HUDEP-2 (cell line): ENCODE results near the gene NEK6.

Experiments used
- DNase-seq, 76 experiments: peaks; one replicate each; lab custom pipeline; 2025; ENCODE audit not compliant: unreplicated experiment in 76 of 76; lab: John Stamatoyannopoulos, UW

Gene NEK6

DNA sequence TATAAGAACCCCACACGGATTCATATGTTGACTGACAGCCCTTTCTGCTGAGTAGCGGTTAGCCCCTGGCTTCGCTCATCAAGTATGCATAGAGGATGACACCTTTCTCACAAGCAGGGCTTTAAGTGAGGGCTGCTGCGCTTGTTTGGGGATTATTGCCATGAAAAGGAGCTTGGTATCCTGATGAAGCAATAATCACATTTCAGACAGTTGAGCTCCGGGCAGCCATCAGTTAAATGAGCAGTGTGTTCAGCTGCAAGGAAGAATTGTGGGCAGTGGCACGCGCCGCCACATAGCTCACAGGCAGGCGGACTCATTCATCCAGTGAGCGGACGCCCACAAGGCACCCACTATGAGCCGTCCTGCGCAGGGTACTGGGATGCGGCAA is 77.6 kb downstream of the NEK6 start:
- DNase-seq = no peak

DNA sequence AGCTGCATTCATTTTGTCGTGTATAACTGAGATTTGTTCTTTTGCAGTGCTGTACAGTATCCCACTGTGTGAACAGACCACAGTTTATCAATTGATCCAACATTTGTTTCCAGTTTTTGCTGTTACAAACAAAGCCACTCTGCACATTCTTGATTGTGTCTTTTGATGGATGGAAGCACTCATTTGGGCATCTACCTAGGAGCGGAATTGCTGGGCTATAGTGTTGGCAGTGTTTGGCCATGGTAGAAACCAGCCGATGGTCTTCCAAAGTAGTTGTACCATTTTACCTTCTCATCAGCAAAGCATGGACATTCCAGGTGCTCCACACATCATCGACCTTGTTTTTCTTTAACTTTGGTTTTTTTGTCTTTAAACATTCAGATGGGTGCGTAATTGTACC is 79.8 kb downstream of the NEK6 start:
- DNase-seq = no peak

DNA sequence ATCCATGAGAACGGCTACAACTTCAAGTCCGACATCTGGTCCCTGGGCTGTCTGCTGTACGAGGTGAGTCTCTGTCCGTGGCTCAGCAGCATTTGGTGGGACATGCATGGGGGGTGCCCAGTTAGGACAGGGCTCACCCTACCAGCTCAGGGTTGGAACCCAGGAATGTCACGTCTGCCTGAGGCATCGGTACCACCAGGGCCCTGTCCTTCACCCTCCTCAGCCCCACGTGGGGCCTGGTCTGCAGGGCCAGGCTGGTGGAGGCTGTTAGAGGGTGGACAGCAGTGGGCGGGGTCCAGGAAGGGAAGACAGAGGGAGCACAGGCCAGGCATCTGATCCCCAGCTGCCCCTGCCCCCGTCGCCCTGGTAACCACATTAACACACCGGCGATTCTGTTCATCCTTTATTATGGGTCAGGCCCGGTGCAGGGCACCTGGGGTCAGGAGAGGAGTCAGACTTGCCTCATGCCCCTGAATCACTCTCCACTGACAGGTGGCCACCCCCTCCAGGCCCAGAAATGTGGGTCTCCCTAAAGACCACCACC is 81.9 kb downstream of the NEK6 start:
- DNase-seq = no peak

DNA sequence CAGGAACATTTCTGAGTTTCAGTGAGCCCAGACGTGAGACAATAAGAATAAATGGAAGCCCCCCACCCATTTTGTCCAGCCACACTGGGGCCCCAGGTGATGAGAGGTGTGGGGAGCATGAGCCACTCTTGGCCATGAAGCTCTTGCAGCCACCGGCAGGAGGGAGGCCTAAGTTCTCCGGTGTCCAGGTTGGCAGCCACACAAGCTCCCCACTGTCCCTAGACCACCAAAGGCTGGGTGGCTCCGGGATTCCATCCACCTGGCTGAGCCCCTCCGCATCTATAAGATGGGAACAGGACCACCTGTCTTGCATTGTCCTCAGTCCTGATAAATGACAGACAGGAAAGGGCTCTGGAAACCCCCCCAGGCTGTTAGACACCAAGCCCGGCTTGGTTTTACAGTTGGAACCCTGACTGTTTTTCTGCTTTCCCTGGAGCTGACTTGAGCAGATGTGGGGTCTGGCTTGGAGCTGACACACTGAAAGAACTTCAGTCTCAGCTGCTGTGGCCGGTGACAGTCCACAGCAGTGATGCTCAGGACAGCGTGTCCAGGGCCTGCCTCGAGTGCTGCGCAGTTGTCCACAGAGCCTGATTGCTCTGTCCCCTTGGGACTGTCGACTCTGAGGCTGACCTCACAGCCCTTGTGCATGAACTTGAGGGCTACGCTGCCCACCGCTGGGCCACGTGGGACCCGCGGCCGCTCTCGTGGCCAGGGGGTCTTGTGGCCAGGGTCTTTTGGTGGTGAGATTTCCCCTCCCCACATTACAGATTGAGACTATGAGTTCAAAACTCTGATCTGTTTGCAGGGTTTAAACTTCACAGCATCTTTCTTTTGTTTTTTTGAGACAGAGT is 82.7 kb downstream of the NEK6 start:
- no peak for DNase-seq

DNA sequence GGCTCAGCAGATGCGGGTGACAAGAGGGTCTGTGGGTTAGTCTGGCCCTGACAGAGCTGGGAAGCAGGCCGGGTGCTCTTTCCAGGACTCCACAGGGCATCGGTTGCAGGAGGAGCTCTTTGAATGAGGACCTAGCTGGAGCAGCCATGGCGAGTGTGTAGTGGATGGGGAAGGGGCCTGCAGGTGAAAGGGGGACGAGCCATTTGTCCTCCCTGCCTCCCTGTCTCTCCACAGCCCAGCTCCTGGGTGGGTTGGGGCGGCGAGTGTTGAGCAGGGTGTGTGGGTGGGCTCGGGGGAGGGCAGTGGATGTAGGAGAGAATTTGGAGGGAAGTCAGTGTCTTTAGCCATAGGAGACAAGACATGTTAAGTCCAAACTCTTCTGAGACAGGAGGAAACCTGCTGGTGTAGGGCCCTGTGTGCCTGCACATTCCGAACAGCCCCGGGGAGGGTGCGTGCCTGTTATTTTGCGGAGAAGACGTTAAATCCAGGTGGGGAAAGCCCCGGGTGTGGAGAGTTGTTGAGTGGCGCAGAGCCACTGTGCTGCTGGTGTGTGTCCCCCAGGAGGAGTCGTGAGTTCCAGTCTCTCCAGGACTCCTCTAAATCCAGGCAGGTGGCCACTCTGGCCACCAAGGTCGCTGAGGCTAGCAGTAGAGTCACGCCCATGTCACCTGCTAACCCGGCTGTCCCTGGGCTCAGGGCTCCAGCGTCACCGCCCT is 83.9 kb downstream of the NEK6 start:
- DNase-seq = no peak

DNA sequence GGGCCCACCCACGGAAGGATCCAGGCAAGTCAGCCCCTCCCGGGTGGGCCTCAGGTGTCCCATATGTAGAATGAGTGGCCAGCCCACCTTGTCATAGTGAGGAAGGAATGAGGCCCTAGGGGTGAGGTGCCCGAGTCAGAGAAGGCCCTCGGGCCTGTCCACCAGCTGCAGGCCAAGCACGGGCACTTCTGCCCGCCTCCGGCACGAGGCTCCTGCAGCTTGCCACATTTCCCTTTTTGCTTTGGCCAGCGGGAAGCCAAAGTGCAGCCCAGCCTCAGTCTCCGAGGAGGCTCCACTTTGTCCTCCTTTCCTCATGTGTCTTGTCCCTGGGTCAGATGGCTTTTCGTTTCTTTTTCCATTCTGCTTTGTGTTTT is 84.6 kb downstream of the NEK6 start:
- DNase-seq = no peak

DNA sequence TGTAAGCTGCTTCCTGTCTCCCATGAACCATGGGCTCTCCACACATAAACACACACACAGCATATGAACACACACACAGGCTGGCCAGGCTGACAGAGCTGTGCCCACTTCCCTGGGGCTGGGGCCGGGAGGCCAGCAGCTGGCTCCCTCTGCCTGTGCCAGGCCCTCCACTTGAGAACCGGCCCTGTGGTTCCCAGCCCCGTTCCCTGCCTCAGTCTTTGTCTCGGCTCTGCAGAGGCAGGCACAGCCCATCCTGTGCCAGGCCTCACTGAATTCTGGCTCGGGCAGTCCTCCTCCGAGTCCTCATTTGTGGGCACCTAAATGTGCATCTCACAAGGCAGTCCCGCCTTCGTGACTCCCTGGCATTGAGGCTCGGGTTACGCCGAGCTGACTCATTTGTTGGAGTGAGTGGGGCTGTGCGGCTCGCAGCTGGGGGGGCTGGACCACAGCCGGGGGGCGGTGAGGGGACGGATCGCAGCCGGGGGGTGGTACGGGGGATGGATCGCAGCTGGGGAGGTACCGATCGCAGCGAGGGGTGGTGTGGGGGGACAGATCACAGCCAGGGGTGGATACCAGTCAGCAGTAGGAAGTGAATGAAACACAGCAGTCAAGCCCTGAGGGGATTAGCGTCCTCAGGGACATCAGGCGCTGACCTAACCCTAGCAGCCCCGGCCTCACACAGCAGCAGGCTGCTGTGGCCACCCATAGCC is 85.2 kb downstream of the NEK6 start:
- no peak for DNase-seq

DNA sequence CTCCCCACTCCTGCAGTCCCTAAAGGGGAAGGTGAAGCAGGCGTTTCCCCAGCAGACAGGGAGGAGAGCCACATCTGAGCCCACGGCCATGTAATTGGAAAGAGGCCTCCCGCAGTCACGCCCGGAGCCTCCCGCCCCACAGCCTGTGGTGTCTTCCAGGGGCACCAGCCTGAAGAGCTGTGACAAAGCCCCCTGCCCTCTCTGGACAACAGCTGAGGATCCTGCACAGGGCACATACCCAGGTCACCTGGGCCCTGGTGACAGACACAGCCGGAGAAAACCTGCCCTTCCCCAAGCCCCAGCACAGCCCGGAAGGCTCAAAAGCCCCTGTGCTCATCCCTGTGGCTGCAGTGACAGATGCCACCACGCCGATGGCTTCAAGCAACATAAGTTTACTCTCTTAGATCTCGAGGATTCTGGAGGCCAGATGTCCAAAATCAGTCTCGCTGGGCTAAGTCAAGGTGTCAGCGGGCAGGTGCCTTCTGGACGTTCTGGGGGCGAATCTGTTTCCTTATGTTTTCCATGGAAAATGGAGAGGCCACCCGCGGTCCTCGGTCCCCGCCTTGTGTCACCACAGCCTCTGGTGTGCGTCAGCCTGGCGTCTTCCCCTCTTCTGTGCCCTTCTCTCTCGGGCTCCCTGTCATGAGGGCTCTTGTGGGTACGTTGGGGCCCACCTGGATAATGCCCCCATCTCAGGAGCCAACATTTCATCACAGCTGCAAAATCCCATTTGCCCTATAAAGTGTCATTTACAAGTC is 86.0 kb downstream of the NEK6 start:
- no peak for DNase-seq

DNA sequence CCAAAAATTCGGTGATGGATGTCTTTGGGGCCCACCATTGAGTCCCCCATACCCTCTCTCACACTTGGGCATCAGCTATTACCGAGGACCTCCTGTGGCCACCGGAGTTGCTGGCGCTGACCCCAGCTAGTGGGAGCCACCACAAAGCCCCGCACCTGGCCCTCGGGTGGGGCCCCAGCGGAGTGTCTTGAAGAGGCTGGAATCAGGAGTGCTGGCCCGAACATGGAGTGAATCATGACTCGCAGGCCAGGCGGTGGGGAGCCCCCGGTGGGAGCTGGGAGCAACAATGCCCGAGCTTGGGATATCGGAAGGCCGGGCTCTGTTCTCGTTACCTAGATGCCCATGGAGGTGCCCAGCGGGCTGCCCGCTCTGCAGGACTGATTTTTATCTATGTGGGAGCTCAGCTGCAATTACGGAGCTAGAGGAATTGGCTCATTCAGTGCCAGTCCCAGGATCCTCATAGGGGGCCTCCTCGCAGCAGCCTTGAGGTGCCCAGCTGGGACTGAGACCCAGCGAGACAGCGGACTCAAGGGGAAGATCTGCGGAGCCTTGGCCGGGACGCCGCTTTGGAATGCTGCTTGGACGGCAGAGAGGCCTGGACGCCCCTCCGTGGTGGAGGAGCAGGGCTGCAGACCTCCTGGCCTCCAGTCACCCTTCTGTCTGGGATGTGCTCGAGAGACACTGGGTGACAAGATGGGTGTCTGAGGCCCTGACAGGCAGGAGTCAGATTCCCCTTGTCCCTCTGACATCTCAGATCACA is 86.7 kb downstream of the NEK6 start:
- no peak for DNase-seq

DNA sequence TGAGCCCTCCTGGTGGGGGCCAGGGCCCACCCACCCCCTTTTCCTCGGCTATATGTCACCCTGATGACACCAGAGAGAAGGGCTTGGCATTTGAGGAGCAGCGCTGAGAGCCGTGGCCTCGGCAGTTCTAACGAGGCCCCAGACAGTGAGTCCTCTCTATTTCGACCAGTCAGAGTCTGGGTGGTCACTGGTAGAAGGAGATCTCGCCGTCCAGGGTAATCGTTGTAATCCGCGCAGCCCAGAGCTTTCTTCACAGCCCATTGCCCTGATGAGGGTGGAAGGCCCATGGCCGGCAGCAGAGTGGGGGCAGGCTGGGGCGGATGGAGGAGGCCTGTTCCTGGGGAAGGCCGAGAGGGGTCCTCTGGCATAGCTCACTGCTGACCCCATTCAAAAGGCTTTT is 87.3 kb downstream of the NEK6 start:
- DNase-seq = no peak

DNA sequence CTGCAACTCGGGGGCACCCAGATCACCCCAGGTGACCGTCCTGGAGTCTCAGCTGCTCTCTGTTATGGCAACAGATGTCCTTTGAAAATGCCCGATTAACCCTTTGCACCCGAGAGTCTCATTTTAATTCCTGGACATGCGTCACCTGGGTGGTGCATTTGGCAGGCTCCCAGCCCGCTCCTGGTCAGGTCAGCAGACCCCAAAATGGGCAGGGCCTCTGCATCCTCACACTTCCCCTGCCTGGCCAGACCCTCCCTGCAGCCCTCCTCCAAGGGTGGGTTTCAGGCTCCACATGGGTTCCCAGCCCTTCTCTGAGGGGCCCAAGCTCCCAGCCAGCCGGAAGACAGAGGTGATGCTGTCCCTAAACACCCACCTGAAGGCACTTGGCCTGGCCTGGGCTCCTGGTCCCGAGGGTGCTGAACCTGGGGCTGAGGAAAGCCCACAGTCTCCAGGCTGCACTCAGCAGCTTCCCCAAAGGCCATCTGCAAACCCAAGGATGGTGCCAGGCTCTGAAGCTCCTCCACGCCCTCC is 88.1 kb downstream of the NEK6 start:
- no peak for DNase-seq

DNA sequence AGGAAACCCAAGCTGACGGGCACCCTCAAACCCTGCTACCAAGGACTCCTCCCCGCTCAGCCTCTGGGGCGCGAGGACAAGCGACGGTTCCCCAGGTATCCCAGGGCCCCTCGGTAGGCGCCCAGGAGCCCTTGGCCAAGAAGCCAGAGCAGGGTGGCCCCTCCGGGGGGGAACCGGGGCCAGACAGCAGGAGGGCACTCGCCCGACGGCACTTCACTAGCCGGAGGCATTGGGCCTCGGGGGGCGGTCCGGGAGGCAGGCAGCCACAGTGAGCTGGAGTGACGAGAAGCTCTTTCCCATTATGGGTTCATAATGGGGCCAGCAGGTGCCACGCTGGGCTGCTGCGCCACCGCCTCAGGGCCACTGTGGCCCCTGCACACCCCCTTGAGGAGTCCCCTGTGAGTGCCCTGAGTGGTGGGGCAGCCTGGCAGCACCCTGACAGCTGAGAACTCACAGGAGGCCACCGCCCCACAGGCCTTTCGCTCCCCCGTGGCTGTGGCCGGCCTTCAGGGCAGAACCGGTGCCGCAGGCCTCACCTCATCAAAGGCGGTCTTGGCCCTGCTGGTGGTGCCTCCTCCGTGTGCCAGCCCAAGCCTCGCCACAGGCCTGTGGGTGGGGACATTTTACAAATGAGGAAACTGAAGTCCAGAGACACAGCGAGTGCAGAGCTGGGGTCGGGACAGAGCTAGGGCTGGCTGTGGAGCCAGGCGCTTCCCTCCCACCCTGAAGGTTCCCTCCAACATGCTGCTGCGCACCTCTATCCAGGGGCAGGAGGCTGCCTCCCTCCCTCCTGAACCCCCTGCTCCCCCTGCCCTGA is 88.8 kb downstream of the NEK6 start:
- no peak for DNase-seq

DNA sequence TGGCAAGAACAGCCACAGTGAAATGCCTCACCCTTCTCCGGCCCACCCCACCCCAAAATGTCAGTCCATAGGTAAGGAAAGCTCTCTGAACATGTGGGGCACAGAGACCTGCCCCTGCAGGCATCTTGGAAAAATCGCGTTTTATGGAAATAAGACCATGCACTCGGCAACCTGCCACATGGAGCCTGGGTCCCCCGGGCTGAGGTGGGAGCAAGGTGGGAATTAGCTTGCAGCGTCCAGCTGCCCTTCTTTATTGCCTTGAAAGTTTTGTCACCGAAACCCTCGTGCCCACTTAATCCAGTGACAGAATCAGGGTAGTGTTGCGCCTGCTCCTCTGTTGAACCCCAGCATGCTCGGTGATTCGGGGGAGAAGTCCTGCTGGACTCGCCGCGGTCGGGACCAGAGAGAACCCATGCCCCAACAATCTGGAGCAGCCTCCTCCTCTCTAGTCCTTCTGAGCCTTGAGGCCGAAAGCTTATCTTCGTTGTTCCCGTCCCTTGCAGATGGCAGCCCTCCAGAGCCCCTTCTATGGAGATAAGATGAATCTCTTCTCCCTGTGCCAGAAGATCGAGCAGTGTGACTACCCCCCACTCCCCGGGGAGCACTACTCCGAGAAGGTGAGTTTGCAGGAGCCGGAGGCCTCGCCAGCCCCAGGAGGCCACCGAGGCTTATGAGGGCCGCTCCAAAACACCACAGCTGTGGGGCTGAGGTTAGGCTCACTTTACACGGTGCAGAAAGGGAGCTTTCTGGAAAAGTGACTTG is 89.6 kb downstream of the NEK6 start:
- DNase-seq = peak in 57 of 76 experiments; percentile 9 to 72 (median 38)

DNA sequence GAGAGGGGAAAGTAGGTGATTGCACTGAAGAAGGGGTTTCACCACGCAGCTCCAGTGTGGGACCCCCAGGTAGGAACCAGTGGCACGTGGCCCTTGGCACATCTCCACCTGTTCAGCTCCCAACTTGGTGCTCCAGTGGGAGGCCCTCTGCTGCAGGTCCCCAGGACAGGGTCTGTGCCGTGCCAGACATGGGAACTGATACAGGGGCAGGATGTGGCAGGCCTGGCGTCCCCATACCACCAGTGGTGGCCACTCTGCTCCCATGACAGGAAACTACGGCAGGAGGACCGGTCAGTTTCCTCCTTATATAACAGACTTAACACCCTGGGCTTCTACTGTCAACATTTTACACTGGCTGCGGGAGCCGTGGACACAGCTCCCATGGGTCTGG is 90.2 kb downstream of the NEK6 start:
- DNase-seq = no peak

DNA sequence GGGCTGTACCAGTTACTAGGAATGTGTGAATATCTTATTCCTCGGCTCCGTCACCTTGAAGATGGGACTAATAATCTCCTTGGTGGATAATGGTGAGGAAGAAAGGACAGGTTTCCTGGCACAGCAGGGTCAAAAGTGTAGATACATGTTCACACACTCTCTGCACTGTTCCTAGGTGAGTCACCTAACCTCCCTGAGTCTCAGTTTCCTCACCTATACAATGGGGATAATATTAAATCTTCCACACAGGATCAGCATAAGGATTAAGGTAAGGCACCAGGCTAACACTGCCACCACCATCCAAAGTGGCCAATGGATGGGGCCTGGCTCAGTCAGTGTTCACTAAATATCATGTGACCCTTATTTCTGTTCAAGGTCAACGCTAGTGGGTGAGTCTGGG is 90.6 kb downstream of the NEK6 start:
- no peak for DNase-seq

DNA sequence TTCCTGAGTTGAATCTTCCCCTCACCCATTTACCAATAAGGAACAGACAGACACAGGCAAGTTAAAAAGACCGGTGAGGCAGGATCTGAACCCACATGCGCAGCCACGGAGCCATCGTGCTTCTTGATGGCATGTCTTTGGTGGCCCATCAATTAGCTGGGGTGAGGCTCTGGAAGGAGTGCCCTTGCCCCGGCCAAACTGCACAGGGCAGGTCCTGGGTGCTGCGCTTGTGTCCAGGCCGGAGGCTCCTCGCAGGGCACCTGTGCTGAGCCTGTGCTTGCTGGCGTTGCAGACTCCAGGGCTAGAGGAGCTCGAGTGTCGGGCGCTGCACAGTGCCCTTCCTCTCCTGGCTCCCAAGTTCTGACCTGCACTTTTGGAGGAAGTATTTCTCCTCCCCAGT is 91.1 kb downstream of the NEK6 start:
- DNase-seq = no peak

DNA sequence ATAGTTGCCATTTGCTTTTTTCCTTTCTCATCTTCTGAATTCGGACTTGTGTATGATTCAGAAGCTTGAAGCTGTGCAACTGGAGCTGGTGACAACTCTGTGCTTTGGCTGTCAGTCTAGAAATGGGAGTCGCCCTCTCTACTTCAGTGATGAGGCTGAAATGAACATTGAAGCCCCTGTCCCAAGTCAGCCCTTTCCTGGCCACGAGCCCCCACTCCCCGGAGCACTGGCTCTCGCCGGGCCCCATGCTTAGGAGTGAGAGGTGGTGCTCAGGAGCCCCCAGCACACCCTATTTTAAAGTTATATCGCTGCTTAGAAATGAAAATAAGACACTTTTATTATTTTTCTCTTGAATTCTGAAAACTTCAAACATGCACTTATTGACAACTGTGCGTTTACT is 91.5 kb downstream of the NEK6 start:
- DNase-seq = no peak
